Posterior vena cava (tissue), 2 donors: ENCODE data around the gene VWA8. TPM values are rescaled to one million over a fixed set of nuclear protein-coding genes. Genes with fewer than 3 reads are reported as not detected.
"Not testable (repeated sequence)": the region's sequence is repeated elsewhere in the genome, so short reads cannot be mapped to it uniquely, and the experiment has no call there.

Experiments used
- DNase-seq: peaks from one replicate; pipeline ENCODE4 v3.0.0-alpha.2; 2020; ENCODE audit warnings: low spot score
- intact Hi-C, 2 donors: fragments of 100-400 bp; cut with DNase I; formaldehyde crosslinking; loops; one replicate each; pipeline versions ENCODE4 v1.14.1 to v1.14.2; 2022 to 2023
- total RNA-seq, 2 donors: library from RNA; stranded (reverse); fragmentation: NEBNext Ultra II Directional; extraction: Animal tissue kit (Norgen Biotek cat#: 25700); gene quantifications; one replicate each; pipeline ENCODE4 v1.2.1, GENCODE V29; 2021
- donor health status: DM: yes; HTN: yes; CAD: no.
- donor health status: DM: yes; HTN: yes; CAD: no.

VWA8 gene
- total RNA-seq, 2 donors from 2014 or later, result 16.6 to 17.5 TPM

DNA sequence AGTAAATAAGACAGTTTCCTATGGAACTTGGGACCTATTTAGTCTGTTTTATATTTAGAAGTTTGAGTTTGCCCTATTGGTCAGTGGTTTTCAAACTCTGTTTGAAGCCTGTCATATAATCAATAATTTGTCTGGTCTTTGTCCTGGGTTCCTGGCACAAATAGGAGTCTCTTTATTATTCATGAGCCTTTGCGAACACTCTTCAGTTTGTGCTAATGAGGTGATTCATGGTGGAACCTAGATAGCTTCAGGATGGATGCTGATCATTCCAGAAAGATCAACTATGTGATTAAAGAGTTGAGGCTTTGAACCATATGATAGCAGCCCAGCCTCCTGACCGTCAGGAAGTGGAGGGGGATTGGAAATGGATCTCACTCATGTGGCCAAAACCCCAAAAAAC is 10.0 kb upstream of the VWA8 start:
- intact Hi-C loops, result no loop called here
- DNase-seq, result no peak

DNA sequence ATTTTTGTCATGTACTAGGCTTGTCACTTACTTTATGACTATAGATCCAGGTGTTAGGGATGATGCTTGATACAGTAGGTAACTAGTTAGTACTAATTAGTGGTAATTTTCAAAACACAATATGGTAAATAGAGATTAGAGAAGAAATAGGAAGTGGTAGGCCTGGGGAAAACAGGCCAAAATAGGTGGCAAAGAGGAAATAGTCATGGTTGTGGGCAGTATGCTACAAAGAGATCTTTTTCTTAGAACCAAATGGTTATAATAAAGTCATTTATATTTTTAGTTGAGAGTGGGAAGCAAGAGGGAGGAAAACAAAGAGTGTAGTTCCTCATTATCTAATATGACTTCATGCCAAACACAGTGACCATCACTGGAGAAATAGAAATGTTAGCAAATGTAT is 9.1 kb upstream of the VWA8 start:
- intact Hi-C loops, result no loop called here
- no peak for DNase-seq

DNA sequence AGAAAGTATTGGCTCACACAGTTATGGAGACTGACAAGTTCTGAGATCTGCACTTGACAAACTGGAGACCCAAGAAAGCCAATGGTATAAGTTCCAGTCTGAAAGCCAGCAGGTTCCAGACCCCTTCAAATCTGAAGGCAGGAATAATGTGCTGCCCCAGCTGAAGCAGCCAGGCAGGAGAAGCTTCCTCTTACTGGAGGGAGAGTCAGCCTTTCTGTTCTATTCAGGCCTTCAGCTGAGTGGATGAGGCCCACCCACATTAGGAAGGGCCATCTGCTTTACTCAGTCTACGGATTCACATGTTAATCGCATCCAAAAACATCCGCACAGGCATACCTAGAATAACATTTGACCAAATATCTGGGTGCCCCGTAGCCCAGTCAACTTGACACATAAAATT is 8.2 kb upstream of the VWA8 start:
- intact Hi-C loops, result no loop called here
- no peak for DNase-seq

GRCh38 chr13:41966671-41967070 is 5.8 kb upstream of the VWA8 start:
- no peak for DNase-seq
- intact Hi-C loops, result no loop called here

GRCh38 chr13:41962994-41963393 is 2.1 kb upstream of the VWA8 start:
- no peak for DNase-seq
- intact Hi-C loops, result no loop called here

- intact Hi-C loops, result no loop called here
- DNase-seq, result no peak
These were observed 504 bp upstream of the VWA8 start for GRCh38 chr13:41961466-41961760.

- no peak for DNase-seq
- intact Hi-C loops, result no loop called here
These were observed 685 bp downstream of the VWA8 start for GRCh38 chr13:41960211-41960636.

DNA sequence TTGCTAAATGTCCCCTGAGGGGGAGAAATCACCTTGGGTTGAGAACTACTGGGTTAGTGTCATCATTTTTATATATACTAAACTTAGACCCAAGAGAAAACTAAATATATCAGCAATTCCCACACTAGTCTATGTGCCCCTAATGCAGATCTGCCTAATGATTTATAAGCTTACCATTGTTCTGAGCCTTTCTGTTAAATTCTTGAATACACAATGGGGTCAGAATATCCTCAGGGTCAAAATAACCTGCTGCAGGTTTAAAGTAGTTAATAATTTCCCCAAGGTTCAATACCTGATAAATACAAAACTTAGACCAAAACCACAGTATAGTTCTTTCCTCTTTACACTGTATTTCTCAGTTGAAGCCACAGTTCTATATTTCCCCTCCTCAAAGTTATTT is 4.6 kb downstream of the VWA8 start:
- intact Hi-C loops, result no loop called here
- DNase-seq, result no peak

DNA sequence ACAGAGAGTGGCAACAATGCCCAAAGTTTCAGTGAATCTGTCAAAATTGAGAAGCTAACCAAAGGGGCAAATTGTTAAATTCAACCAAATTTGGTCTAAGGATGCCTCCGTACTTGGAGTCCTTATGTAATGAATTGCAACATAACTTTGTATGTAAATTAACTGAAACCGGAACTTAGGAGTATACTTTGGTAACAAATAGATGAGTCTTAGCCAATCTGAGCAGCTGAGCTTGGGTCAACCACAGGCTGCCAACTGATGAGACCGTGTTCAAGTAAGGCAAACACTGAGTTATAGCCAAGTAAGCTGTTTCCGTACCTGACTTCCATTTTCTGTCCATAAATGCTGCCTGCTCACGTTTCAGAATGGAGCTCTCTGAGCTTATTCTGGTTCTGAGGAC is 5.3 kb downstream of the VWA8 start:
- DNase-seq, result no peak
- intact Hi-C loops, result no loop called here

- intact Hi-C loops, result no loop called here
- no peak for DNase-seq
These were observed 6.7 kb downstream of the VWA8 start for GRCh38 chr13:41954226-41954625.

GRCh38 chr13:41952749-41953148 is 8.2 kb downstream of the VWA8 start:
- intact Hi-C loops, result no loop called here

DNA sequence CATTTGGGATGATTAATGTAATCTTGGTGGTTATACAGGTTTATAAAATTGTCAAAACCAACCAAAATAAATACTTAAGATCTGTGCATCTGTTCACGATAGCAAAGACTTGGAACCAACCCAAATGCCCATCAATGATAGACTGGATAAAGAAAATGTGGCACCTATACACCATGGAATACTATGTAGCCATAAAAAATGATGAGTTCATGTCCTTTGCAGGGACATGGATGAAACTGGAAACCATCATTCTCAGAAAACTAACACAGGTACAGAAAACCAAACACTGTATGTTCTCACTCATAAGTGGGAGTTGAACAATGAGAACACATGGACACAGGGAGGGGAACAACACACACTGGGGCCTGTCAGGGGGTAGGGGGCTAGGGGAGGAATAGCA is 11.8 kb downstream of the VWA8 start:
- DNase-seq, intact Hi-C loops: not testable (repeated sequence)

More at GRCh38 chr13:41952749-41953148, 8.2 kb downstream of the VWA8 start:
- DNase-seq, result no peak

GRCh38 chr13:41945926-41946325 is 15.0 kb downstream of the VWA8 start:
- intact Hi-C loops, result loop anchor here in 1 of 2 donors (1.0 kb wide), 1 partner anchor 43 kb away; no protein-coding TSS in a partner anchor
- no peak for DNase-seq

DNA sequence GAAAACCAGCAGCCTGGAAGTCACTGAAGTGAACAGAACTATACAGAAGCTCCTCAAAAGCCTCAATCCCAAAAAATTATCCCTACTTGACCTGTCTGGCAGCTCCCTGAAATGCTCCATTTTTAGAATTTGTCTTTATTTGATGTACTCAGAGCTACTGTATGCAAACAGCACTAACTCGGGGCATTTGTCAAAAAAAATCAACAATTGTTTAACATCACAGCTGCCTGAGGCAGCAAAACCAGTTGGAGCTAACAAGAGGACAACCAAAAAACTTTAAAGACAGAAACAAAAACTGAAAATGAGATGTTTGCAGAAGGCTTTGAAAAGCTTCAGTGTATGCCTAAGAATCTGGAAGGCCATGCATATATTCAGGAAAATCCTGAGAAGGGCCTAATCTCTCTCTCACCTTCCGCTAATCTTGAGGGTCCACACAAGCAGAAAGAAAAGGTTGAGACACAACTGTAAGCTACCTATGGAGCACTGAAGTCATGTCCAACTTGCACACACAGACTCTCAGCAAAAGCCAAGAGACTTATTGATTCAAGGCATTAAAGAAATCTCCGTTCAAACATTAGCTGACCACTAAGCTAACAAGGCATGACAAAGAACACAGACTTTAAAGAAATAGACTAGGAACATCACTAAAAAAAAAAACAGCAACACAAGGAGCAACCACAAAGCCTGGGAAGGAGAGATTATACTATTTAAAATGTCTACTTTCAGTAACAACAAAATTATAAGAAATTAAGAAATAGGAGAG is 16.1 kb downstream of the VWA8 start:
- intact Hi-C loops, result loop anchor here in 1 of 2 donors (1.0 kb wide), 1 partner anchor 42 kb away; no protein-coding TSS in a partner anchor
- no peak for DNase-seq

DNA sequence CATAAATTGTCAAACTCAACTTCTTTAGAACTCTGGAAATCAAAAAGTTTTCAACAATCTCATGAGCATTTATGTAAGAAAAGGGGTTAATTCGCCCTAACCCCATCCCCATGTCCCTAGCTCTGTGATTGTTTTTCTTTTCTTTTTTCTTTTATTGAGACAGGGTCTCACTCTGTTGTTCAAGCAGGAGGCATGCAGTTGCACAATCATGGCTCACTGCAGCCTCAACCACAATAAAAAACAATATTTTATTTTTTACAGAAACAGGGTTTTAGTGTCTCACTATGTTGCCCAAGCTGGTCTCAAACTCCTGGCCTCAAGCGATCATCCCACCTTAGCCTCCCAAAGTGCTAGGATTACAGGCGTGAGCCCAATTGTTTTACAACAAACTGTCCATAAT is 16.7 kb downstream of the VWA8 start:
- intact Hi-C loops, result no loop called here

DNA sequence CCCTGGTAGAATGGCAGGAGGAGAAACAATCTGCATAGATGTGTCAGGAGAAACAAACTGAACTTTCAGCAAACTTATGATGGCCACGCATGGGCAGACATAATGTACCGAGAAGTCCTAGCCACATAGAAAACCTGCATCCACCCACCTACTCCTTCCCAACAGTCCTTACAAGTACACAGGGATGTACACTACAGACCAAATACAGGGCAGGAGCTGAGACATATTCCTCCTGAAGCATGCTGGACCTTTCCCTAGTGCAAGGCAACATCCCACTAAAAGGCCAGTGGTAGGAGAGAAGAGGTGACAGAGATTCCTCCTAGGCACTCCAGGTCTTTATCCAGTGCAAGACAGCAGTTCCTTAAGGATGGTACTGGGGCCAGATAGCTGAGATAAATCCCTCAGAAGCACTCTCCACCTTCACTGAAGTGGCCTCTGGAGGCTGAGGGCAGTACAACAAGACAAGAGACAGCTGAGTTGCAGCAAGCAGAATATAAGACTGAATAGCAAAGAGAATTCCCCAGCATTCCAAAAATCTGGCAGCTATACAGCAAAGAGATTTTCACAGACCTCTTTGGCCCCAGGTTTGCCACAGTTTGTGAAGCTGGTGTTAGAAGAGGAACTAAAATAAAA is 18.3 kb downstream of the VWA8 start:
- no peak for DNase-seq
- intact Hi-C loops, result no loop called here

More for the DNA sequence above, 16.7 kb downstream of the VWA8 start:
- no peak for DNase-seq

DNA sequence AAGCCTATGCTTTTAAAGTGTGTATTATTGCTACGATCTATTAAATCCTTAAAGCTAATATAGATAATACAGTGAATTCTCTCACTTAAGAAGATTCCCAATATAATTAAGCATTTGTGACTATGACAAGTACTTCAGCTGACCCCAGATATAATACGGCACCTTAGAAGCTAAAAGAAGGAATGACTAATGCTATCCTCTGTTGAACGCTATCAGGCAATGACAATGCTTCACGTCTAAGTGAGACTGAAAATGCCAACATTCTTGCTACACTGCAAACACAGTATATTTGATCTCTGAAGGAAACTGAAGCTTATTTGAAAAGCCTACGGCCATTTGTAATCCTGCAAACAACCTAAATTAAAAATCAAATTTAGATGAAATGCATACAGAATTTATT is 19.7 kb downstream of the VWA8 start:
- intact Hi-C loops, result no loop called here

DNA sequence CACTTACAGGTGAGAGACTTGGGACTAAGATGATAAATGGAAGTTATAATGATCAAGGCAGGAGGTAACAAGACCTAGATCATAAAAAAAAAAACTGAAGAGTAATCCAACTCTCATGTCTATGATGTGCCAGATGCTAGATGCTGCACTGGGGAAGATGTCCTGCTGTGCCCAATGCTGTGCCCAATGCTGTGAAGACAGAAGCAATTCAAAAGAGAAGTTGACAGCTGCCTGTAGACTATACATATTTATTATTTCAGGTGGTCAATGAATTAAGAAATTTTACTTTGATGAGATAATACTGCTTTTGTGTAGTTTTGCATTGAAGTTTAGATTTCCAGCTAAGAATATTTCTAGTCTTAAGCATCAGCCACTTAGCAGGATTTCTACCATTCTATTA is 21.5 kb downstream of the VWA8 start:
- DNase-seq, result no peak
- intact Hi-C loops, result no loop called here

More for the DNA sequence above, 19.7 kb downstream of the VWA8 start:
- DNase-seq, result no peak

- DNase-seq, result no peak
- intact Hi-C loops, result no loop called here
These were observed 22.0 kb downstream of the VWA8 start for GRCh38 chr13:41938918-41939317.

GRCh38 chr13:41937388-41937787 is 23.5 kb downstream of the VWA8 start:
- DNase-seq, result no peak
- intact Hi-C loops, result no loop called here

DNA sequence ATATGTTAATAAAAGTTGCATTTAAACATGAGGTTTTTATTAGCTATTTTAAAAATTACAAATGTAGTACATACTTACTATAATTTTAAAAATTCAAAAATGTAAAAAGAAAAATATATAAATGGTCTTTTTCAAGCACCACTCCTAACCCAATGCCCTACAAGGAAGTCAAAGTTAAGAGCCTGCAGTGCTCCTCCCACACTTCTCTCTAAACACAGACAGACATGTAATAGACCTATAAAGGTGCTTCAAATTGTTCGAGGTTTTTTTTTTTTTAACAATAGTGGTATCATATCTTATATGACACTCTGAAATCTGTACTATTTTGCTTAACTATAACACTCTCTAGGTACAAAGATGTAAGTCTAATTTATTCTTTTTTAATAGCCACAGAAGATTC is 25.4 kb downstream of the VWA8 start:
- DNase-seq, result no peak
- intact Hi-C loops, result no loop called here
